OCI-LY7 (cell line): ENCODE data around the gene TAF12. TPM values are rescaled to one million over a fixed set of nuclear protein-coding genes. Genes with fewer than 3 reads are reported as not detected.
"Not testable (repeated sequence)": the region's sequence is repeated elsewhere in the genome, so short reads cannot be mapped to it uniquely, and the experiment has no call there.

Experiments
- BruUV-seq: library from RNA; stranded (reverse); fragments of 400-500 nt; replicated peaks from 2 replicates; lab custom pipeline; 2021; lab: Mats Ljungman, UMichigan
- CTCF ChIA-PET: fragments of 300-600 bp; sonication (Branson Sonifier 250); formaldehyde crosslinking; loops from one replicate; lab custom pipeline; 2022; ENCODE audit warnings: antibody characterized with exemption; ENCODE audit not compliant: unreplicated experiment; lab: Charles Lee
- POLR2A ChIA-PET: fragments of 300-600 bp; sonication (Branson Sonifier 250); formaldehyde crosslinking; loops from one replicate; lab custom pipeline; 2022; ENCODE audit warnings: antibody characterized with exemption; lab: Charles Lee
- DNase-seq: peaks from one replicate; pipeline ENCODE4 v3.0.0-alpha.2; 2015; ENCODE audit warnings: low spot score
- H2AFZ ChIP-seq: fragments of 200-600 bp; sonication (generic), shearing (Covaris generic); 2 replicates; pipeline ENCODE4 v1.6.1; 2014; ENCODE audit warnings: mild to moderate bottlenecking, antibody characterized with exemption, low read length, moderate library complexity
- H3K27ac ChIP-seq: fragments of 200-600 bp; sonication (generic); 2 replicates; pipeline ENCODE4 v1.5.1; 2014; ENCODE audit warnings: mixed run types, low read depth, mild to moderate bottlenecking, moderate library complexity, low read length, inconsistent platforms; ENCODE audit not compliant: poor library complexity, severe bottlenecking
- H3K36me3 ChIP-seq: fragments of 200-600 bp; sonication (generic); 2 replicates; pipeline ENCODE4 v1.6.1; 2014; ENCODE audit warnings: mild to moderate bottlenecking, antibody characterized with exemption, low read length, moderate library complexity, mixed read lengths; ENCODE audit not compliant: insufficient read depth
- H3K4me1 ChIP-seq: fragments of 200-600 bp; sonication (generic); 2 replicates; pipeline ENCODE4 v1.5.1; 2014; ENCODE audit warnings: mild to moderate bottlenecking, low read length; ENCODE audit not compliant: insufficient read depth, poor library complexity, severe bottlenecking
- H3K4me2 ChIP-seq: fragments of 200-600 bp; sonication (generic); 2 replicates; pipeline ENCODE4 v1.6.1; 2014; ENCODE audit warnings: mild to moderate bottlenecking, low read length
- H3K4me3 ChIP-seq: fragments of 200-600 bp; sonication (generic); 2 replicates; pipeline ENCODE4 v1.5.1; 2014; ENCODE audit warnings: mild to moderate bottlenecking, low read depth, low read length; ENCODE audit not compliant: poor library complexity, severe bottlenecking
- H3K79me2 ChIP-seq: fragments of 200-600 bp; sonication (generic); 2 replicates; pipeline ENCODE4 v1.6.1; 2016; ENCODE audit warnings: low read depth, mild to moderate bottlenecking, low read length, moderate library complexity, mixed read lengths; ENCODE audit not compliant: insufficient read depth
- H3K9me2 ChIP-seq: fragments of 200-600 bp; sonication (generic); 2 replicates; pipeline ENCODE4 v1.6.1; 2016; ENCODE audit warnings: mild to moderate bottlenecking, low read length, mixed read lengths; ENCODE audit not compliant: insufficient read depth
- H3K9me3 ChIP-seq: fragments of 200-600 bp; sonication (generic); 2 replicates; pipeline ENCODE4 v1.6.1; 2014; ENCODE audit warnings: mild to moderate bottlenecking, mixed run types, low read length, mixed read lengths
- H4K20me1 ChIP-seq: fragments of 200-600 bp; sonication (generic); 2 replicates; pipeline ENCODE4 v1.6.1; 2014; ENCODE audit warnings: mild to moderate bottlenecking, antibody characterized with exemption, low read length, moderate library complexity, mixed read lengths; ENCODE audit not compliant: insufficient read depth
- EZH2phosphoT487 ChIP-seq: fragments of 200-600 bp; sonication (generic); IDR thresholded peaks from 2 replicates; pipeline ENCODE4 v1.6.1; 2018; ENCODE audit warnings: low read depth, borderline replicate concordance, mild to moderate bottlenecking, mixed run types, antibody characterized with exemption, low read length, moderate library complexity, mixed read lengths
- intact Hi-C: fragments of 100-400 bp; cut with micrococcal nuclease; formaldehyde crosslinking; loops from one replicate; pipeline ENCODE4 v1.10.0; 2022; ENCODE audit not compliant: unreplicated experiment
- total RNA-seq, 2 experiments: library from RNA; depleted of rRNA in 1 of 2; stranded (reverse); fragments of >200 nt in 1 of 2; shearing (Covaris generic) in 1 of 2; gene quantifications; 2 replicates each; pipeline ENCODE4 v1.2.3, GENCODE V29; 2014 to 2022
- TF ChIP-seq, protein P1 (sequence below): fragments of 200-600 bp; sonication (generic); conservative IDR thresholded peaks from 2 replicates; pipeline ENCODE4 v1.5.1; 2014; ENCODE audit warnings: mild to moderate bottlenecking, antibody characterized with exemption, low read length, moderate library complexity, mixed read lengths

Gene TAF12
- total RNA-seq, 2 experiments from 2014 or later = 31.0 to 32.4 TPM

GRCh38 chr1:28602536-28603439 is 40.1 kb downstream of the TAF12 start:
- Histone ChIP-seq H3K36me3 (peaks cover 43% of the 10 kb centered on the region), H3K79me2 (no peaks in the 10 kb centered on the region), H3K4me1 (no peaks in the 10 kb centered on the region), H3K4me2 (no peak overlapping the region), H3K4me3 (no peak overlapping the region), H3K27ac (no peak overlapping the region), H3K9me2 (no peaks in the 10 kb centered on the region), H3K9me3 (no peaks in the 10 kb centered on the region), H2AFZ (no peak overlapping the region), H4K20me1 (no peaks in the 10 kb centered on the region)
- DNase-seq = peak; percentile 68
- TSS peak; percentile 74 for BruUV-seq
- intact Hi-C loops = loop anchor here (2.0 kb wide), 3 partner anchors 84 to 244 kb away; no protein-coding TSS in a partner anchor
- CTCF ChIA-PET = interaction anchor here (0.5 to 1.1 kb wide), 2 partner anchors 145 to 354 kb away, joined by 3 read pairs; no protein-coding TSS in a partner anchor
- TF ChIP-seq, protein P1, sequence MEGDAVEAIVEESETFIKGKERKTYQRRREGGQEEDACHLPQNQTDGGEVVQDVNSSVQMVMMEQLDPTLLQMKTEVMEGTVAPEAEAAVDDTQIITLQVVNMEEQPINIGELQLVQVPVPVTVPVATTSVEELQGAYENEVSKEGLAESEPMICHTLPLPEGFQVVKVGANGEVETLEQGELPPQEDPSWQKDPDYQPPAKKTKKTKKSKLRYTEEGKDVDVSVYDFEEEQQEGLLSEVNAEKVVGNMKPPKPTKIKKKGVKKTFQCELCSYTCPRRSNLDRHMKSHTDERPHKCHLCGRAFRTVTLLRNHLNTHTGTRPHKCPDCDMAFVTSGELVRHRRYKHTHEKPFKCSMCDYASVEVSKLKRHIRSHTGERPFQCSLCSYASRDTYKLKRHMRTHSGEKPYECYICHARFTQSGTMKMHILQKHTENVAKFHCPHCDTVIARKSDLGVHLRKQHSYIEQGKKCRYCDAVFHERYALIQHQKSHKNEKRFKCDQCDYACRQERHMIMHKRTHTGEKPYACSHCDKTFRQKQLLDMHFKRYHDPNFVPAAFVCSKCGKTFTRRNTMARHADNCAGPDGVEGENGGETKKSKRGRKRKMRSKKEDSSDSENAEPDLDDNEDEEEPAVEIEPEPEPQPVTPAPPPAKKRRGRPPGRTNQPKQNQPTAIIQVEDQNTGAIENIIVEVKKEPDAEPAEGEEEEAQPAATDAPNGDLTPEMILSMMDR = peak; percentile 95
- no peak for TF ChIP-seq EZH2phosphoT487
- POLR2A ChIA-PET = interaction anchor here (0.6 to 1.3 kb wide), 3 partner anchors 21 to 45 kb away, joined by 3 to 4 read pairs (median 3); no protein-coding TSS in a partner anchor

DNA sequence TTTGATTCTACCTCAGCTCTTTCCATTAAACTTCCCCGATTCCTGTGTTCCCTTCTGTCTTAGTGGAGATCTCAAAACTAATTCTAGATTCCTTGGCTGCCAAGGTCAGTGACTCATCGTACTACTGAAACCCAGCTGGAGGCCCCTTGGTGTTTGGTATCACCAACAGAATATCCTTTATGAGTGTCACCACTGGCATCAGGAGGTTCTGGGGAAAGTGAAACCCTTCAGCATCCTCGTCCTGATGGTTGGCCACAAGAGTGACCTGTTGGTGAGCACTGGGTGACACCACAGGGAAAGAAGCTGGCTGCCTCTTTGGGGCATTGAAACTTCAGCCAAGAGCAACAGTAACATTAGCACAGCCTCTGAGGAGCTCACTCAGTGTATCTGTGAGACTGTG is 41.2 kb downstream of the TAF12 start:
- no peaks in the 10 kb centered on the region for H3K9me2 ChIP-seq
- intact Hi-C loops = loop anchor here (2.0 kb wide), 3 partner anchors 83 to 243 kb away; no protein-coding TSS in a partner anchor
- H3K4me2 ChIP-seq = no peak overlapping the region
- CTCF ChIA-PET = interaction anchor here (0.6 kb wide), 1 partner anchor 67 kb away, joined by 5 read pairs; no protein-coding TSS in a partner anchor
- H2AFZ ChIP-seq = no peak overlapping the region
- no peaks in the 10 kb centered on the region for H3K79me2 ChIP-seq
- H3K4me1 ChIP-seq = no peaks in the 10 kb centered on the region
- peaks cover 32% of the 10 kb centered on the region for H3K36me3 ChIP-seq
- H3K4me3 ChIP-seq = no peak overlapping the region
- POLR2A ChIA-PET = no interaction called here
- no peak overlapping the region for H3K27ac ChIP-seq
- DNase-seq = no peak
- H3K9me3 ChIP-seq = no peaks in the 10 kb centered on the region
- no peaks in the 10 kb centered on the region for H4K20me1 ChIP-seq
- no TSS peak for BruUV-seq
- TF ChIP-seq, protein P1 = no peak
- no peak for TF ChIP-seq EZH2phosphoT487

DNA sequence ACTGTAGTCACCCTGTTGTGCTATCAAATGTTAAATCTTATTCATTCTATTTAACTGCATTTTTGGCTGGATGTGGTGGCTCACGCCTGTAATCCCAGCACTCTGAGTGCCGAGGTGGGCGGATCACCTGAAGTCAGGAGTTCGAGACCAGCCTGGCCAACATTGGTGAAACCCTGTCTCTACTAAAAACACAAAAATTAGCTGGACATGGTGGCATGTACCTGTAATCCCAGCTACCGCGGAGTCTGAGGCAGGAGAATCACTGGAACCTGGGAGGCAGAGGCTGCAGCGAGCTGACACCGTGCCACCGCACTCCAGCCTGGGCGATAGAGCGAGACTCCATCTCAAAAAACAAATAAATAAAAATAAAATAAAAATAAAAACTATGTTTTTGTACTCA is 46.6 kb downstream of the TAF12 start:
- BruUV-seq, H3K27ac ChIP-seq, intact Hi-C loops, DNase-seq, H3K9me2 ChIP-seq, H3K4me1 ChIP-seq, H3K9me3 ChIP-seq, H3K79me2 ChIP-seq, H3K4me2 ChIP-seq, H3K4me3 ChIP-seq, H2AFZ ChIP-seq, H3K36me3 ChIP-seq, CTCF ChIA-PET, H4K20me1 ChIP-seq: not testable (repeated sequence)
- POLR2A ChIA-PET = interaction anchor here (0.6 to 0.7 kb wide), 3 partner anchors 14 to 86 kb away, joined by 3 to 4 read pairs (median 4); no protein-coding TSS in a partner anchor
